Stimulated activated CD4-positive, alpha-beta T cell treated with anti-CD3 and anti-CD28 coated beads, Interleukin-1b, Interleukin-23, amount 100 ng/mL, for 1 hour (primary cell): ENCODE data around the gene IL10RB.

Experiments
- DNase-seq, 2 donors: peaks; one replicate each; pipeline ENCODE4 v3.0.0-alpha.2; 2020; ENCODE audit warnings: low read depth in 2 of 2

The IL10RB gene

DNA sequence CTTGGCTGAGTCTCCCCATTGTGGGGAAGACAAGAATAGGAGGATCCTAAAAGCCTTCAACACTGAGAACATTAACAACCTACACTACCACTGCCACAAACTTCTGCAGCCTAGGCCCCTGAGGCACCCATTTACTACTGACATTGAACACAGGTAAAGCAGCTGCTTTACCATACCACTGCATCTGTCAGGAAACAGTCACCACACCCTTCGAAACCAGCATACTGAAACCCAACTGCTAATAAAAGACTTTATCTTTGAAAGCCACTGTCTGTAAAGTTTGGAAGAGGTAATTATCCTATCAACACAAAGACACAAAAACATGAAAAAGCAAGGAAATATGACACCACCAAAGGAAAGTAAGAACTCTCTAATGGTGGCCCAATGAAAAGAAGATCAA is 66.0 kb downstream of the IL10RB start:
- DNase-seq, result no peak

DNA sequence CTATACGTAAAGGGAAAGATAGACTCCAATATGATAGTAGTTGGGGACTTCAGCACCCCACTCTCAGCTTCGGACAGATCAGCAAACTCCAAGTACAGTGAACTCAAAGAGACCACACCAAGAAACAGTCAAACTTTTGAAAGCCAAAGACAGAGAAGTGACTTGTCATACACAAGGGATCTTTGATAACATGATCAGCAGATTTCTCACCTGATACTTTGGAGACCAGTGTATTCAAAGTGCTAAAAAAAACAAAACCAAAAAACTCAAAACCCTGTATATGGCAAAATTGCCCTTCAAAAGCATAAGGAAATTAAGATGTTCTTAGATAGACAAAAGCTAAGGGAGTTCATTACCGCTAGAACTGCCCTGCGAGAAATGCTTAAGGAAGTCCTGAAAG is 68.0 kb downstream of the IL10RB start:
- no peak for DNase-seq

DNA sequence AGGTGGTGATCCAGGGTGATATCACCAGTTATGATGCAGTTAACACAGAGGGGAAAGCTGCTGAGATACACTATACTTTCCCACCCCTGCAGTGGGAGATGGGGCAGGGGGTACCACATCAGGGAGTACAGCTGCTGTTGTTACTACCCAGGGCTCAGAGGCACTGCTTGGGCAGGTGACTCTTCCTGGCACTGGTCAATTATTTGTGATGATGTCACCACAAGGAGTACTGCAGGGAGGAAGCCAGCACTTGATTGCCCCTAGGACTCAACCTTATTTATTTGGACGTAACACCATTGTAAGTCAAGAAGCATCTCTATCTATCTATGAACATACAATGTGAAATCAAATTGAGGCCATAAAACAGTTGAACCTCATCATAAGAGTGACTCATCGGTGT is 68.7 kb downstream of the IL10RB start:
- no peak for DNase-seq

DNA sequence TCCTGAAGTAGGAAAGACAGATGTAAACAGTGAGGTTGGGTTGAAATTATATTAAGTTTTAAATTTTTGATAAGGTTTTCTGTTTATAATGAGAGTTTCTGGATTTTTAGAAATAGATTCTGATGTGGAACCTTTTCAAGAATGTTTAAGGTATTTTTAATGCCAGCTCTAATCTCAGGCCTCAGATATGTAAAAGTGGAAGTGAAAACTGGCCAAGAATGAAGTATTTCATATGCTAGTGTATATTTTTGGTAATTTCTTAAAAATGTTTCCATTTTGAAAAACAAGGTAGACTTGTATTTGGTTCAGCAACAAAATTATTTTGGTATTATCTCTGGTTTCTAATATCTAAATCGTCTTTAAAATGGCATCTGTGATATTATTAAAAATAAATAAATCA is 73.0 kb downstream of the IL10RB start:
- DNase-seq, result no peak

GRCh38 chr21:33339918-33340317 is 73.8 kb downstream of the IL10RB start:
- DNase-seq, result no peak

DNA sequence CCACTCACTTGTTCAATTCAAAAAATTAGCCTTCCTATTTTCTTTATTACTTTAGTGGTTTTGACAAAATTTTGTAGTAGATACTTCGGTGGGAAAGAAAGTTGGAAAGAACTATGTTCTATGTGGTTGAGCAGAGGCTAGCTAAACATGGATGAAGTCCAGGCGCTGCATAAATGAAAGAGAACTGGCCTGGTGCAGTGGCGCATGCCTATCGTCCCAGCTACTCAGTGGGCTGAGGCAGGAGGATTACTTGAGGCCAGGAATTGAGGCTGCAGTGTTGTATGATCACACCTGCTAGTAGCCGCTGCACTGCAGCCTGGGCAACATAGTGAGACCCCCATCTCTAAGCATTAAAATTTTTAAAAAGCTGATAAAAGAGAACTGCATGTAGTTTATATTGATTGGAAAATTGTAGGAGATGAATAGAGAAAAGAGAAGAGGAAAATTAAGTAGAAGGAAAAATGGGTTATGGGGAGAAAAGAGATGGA is 79.6 kb downstream of the IL10RB start:
- DNase-seq, result no peak
